GM19328 (cell line): ENCODE results near the gene TP53AIP1.

Experiments used
- ATAC-seq: cut with Tn5 transposase; IDR thresholded peaks from one replicate; pipeline ENCODE4 v1.9.1; 2021; ENCODE audit warnings: mild to moderate bottlenecking, moderate library complexity; ENCODE audit not compliant: unreplicated experiment

Gene TP53AIP1

GRCh38 chr11:128891913-128892398, 50.7 kb downstream of the TP53AIP1 start:
- ATAC-seq: no peak

DNA sequence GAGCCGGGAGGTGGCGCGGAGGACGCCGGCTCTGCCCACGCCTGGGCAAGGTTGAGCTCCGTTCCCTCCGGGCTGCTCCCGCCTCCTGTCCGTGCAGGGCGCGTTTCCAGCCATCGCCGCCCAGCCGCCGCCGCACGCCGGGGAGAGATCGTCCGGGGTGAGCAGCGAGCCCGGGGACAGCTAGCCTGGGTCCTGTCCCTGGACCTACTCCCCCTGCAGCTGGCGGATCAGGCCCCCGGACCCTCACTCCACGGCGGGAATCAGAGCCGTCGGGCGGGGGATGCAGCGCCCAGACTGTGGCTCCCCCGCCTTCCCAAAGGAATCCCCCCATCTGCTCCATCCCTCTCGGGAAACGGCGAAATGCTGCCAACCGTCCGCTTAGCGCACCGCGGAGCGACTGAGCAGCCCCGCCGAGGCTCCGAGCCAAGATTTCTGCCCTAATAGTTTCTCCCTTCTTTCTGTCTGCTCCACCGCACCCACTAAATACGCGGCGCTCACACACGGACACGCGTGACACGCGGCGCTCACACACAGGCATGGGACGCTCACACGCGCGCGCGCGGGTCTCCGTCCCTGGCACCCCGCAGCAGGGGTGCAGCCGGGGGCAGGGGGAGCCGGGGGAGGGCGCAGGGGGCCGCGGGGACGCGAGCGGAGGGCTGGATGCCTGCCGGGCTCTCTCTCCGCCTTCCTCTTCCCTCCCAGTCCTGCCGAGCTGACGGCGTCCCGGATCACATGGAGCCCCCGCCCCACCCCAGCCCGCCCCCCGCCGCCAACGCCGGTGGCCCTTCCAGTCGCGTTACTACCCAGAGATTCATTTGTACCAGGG, 51.9 kb downstream of the TP53AIP1 start, which contains the start of gene KCNJ5:
KCNJ5 (plus strand) TSS at position 814 of the 826 bp plus-strand sequence. CDS start 19,918 bp downstream, outside the sequence.
- ATAC-seq: no peak

DNA sequence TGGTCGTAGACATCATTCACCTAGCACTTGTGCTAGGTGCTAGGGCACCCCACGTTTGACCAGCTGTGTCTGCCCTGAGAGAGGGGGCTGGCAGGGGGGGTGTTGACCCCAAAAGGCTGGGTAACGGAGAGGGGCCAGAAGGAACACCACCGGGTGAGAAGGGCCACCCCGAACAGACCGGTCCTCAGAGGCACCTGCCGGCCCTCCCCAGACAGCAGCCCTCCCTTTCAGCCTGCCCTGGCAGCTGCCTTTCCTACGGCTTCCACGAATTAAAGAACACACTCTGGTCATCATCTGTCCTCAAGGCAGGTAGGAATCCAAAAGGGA, 52.5 kb downstream of the TP53AIP1 start:
- no peak for ATAC-seq

- no peak for ATAC-seq
Observed at GRCh38 chr11:128889657-128890213, 52.9 kb downstream of the TP53AIP1 start.

- ATAC-seq: no peak
Observed at GRCh38 chr11:128888034-128888985, 54.4 kb downstream of the TP53AIP1 start.

GRCh38 chr11:128886406-128887124, 56.1 kb downstream of the TP53AIP1 start:
- no peak for ATAC-seq
